Mucosa of stomach (tissue), 1 donor: ENCODE measurements around the gene RNF32.

Source experiments
- H3K27me3 ChIP-seq: one replicate; pipeline ENCODE4 v1.7.0; 2013; ENCODE audit warnings: mild to moderate bottlenecking, low read length; ENCODE audit not compliant: control insufficient read depth, insufficient read depth
- H3K36me3 ChIP-seq: one replicate; pipeline ENCODE4 v1.7.0; 2013; ENCODE audit warnings: low read length; ENCODE audit not compliant: control insufficient read depth, insufficient read depth
- H3K4me1 ChIP-seq: one replicate; pipeline ENCODE4 v1.7.0; 2013; ENCODE audit warnings: mild to moderate bottlenecking, low read length; ENCODE audit not compliant: control insufficient read depth, insufficient read depth
- H3K4me3 ChIP-seq: one replicate; pipeline ENCODE4 v1.7.0; 2013; ENCODE audit warnings: low read length
- H3K9ac ChIP-seq: one replicate; pipeline ENCODE4 v1.7.0; 2013; ENCODE audit warnings: mild to moderate bottlenecking, low read length, moderate library complexity
- H3K9me3 ChIP-seq: one replicate; pipeline ENCODE4 v1.7.0; 2013; ENCODE audit warnings: mild to moderate bottlenecking, low read length, moderate library complexity; ENCODE audit not compliant: control insufficient read depth
- donor health status: Pancreatic carcinoma.

The RNF32 gene

DNA sequence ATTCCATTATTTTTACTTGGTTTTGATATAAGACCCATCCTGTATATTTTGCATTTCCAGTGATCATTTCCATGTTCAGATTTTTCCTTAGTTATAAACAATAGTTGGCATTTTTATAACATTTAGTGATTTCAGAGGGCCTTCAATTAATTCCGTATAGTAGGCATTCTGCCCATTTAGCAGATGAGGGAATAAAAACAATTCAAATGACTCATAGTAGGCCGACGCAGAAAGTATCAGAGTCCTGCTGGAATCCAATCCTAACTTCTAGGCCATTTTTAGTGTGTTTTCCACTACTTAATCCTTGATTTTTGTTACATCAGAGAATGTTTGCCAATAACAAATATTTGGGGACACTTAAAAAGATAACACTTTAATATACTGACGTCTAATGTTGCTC, 15.4 kb downstream of the RNF32 start:
- no peaks in the 10 kb centered on the region for H3K27me3 ChIP-seq
- H3K9me3 ChIP-seq = no peaks in the 10 kb centered on the region
- H3K36me3 ChIP-seq = no peaks in the 10 kb centered on the region
- H3K9ac ChIP-seq = no peak overlapping the region
- no peak overlapping the region for H3K4me3 ChIP-seq
- no peaks in the 10 kb centered on the region for H3K4me1 ChIP-seq

- Histone ChIP-seq H3K4me3 (no peak overlapping the region), H3K9me3 (no peaks in the 10 kb centered on the region), H3K27me3 (no peaks in the 10 kb centered on the region), H3K36me3 (no peaks in the 10 kb centered on the region), H3K4me1 (no peaks in the 10 kb centered on the region), H3K9ac (no peak overlapping the region)
These were observed 16.0 kb downstream of the RNF32 start for GRCh38 chr7:156656598-156656997.

DNA sequence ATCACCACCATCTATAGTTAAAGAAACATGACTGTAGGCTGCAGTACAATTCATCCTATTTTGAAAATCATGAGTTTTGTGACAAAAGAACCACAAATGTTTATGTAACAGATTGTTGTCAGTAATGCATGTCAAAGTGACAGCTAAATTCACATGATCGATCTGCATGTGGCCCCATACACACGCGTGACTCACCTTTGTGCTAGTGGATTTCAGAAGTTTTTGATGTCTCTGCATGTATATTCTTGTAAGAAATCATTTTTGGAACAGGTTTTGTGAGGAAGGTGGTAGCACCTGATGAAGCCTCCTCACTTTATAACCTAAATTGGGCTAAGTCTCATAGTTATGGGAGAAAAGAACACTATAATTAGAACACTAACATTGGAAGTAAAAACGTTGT, 17.1 kb downstream of the RNF32 start:
- no peak overlapping the region for H3K9ac ChIP-seq
- H3K9me3 ChIP-seq = no peaks in the 10 kb centered on the region
- no peaks in the 10 kb centered on the region for H3K27me3 ChIP-seq
- no peaks in the 10 kb centered on the region for H3K4me1 ChIP-seq
- H3K36me3 ChIP-seq = no peaks in the 10 kb centered on the region
- no peak overlapping the region for H3K4me3 ChIP-seq

- Histone ChIP-seq H3K9me3 (no peaks in the 10 kb centered on the region), H3K4me1 (no peaks in the 10 kb centered on the region), H3K36me3 (no peaks in the 10 kb centered on the region), H3K4me3 (no peak overlapping the region), H3K27me3 (no peaks in the 10 kb centered on the region), H3K9ac (no peak overlapping the region)
These were observed 18.6 kb downstream of the RNF32 start for GRCh38 chr7:156659203-156659602.

DNA sequence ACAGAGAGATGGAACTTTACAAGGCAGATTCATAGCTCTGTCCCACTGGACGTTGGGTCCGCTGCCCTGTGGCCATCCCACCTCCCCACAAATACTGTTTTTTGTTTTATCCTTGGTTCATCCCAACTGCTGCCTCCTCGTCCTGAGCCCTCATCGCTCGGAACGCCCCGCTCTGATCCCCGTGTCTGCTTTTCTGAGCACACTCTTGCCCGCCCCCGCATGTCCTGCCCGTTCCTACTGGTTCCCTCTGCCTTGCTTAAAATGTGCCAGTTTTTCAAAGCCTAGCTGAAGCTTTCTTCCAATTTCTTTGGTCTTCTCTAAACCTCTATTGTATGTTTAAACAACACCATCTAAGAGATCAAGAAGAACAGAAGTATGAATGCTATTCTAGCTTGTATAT, 19.4 kb downstream of the RNF32 start:
- Histone ChIP-seq H3K9ac (no peak overlapping the region), H3K4me1 (no peaks in the 10 kb centered on the region), H3K4me3 (no peak overlapping the region), H3K36me3 (no peaks in the 10 kb centered on the region), H3K27me3 (no peaks in the 10 kb centered on the region), H3K9me3 (no peaks in the 10 kb centered on the region)

DNA sequence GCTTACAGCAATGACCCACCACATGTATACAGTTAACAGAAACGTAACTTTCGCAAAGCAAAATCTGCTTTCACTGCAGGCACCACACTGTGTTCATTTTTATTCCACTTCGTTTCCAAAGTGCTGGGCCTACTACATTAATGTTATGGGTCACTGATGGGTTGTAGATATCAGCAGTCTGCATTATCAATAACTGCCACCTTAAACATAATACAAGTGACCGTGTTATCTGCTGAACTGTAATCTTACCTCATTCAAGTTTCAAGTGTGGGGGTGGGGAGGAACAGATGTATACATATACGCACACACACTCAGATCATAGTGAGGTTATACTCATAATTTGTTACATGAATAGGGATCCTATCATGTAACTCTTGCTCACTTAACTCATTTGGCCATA, 21.1 kb downstream of the RNF32 start:
- Histone ChIP-seq H3K4me1 (no peaks in the 10 kb centered on the region), H3K9ac (no peak overlapping the region), H3K4me3 (no peak overlapping the region), H3K27me3 (no peaks in the 10 kb centered on the region), H3K9me3 (no peaks in the 10 kb centered on the region), H3K36me3 (no peaks in the 10 kb centered on the region)

DNA sequence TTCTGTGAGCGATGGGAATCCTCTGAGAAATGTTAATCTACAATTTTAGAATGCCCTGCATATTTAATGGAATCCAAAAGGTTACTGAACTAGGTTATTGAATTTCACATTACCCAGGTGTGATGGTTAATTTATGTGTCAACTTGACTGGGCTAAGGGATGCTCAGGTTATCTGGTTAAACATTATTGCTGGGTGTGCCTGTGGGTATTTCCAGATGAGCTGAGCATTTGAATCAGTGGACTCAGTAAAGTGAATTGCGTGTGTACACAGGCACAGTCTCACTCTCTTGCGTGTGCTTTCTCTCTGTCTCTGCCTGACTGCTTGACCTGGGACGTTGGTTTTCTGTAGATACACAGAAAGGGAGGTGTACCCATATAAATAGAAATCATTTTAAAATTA, 21.7 kb downstream of the RNF32 start:
- Histone ChIP-seq H3K9ac (no peak overlapping the region), H3K27me3 (no peaks in the 10 kb centered on the region), H3K4me3 (no peak overlapping the region), H3K36me3 (no peaks in the 10 kb centered on the region), H3K9me3 (no peaks in the 10 kb centered on the region), H3K4me1 (no peaks in the 10 kb centered on the region)

- H3K9ac ChIP-seq = no peak overlapping the region
- no peaks in the 10 kb centered on the region for H3K36me3 ChIP-seq
- no peaks in the 10 kb centered on the region for H3K27me3 ChIP-seq
- no peaks in the 10 kb centered on the region for H3K9me3 ChIP-seq
- H3K4me1 ChIP-seq = peaks cover 12% of the 10 kb centered on the region
- H3K4me3 ChIP-seq = no peak overlapping the region
These were observed 24.5 kb downstream of the RNF32 start for GRCh38 chr7:156665101-156665500.

- Histone ChIP-seq H3K9me3 (no peaks in the 10 kb centered on the region), H3K4me1 (peaks cover 12% of the 10 kb centered on the region), H3K27me3 (no peaks in the 10 kb centered on the region), H3K9ac (no peak overlapping the region), H3K4me3 (no peak overlapping the region), H3K36me3 (no peaks in the 10 kb centered on the region)
These were observed 26.0 kb downstream of the RNF32 start for GRCh38 chr7:156666368-156667109.

DNA sequence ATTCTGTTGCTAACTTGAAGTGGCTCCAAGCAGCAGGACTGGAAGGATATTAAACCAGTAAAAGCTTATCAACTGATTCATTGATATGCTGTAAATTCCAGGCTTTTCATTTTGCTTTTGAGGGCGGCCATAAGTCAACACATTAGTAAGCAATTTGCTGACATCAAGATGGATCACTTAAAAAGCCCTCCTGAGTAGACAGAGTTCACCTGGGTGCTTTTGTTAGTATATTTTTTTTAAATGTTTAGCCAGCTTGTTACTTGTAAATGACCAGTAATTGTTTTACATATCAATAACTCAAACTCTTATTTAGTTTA, 26.5 kb downstream of the RNF32 start:
- Histone ChIP-seq H3K9me3 (no peaks in the 10 kb centered on the region), H3K4me3 (no peak overlapping the region), H3K36me3 (no peaks in the 10 kb centered on the region), H3K9ac (no peak overlapping the region), H3K27me3 (no peaks in the 10 kb centered on the region), H3K4me1 (peaks cover 12% of the 10 kb centered on the region)

- no peaks in the 10 kb centered on the region for H3K27me3 ChIP-seq
- no peaks in the 10 kb centered on the region for H3K36me3 ChIP-seq
- no peak overlapping the region for H3K4me3 ChIP-seq
- no peaks in the 10 kb centered on the region for H3K9me3 ChIP-seq
- H3K4me1 ChIP-seq = peaks cover 12% of the 10 kb centered on the region
- no peak overlapping the region for H3K9ac ChIP-seq
These were observed 27.7 kb downstream of the RNF32 start for GRCh38 chr7:156668130-156668741.

DNA sequence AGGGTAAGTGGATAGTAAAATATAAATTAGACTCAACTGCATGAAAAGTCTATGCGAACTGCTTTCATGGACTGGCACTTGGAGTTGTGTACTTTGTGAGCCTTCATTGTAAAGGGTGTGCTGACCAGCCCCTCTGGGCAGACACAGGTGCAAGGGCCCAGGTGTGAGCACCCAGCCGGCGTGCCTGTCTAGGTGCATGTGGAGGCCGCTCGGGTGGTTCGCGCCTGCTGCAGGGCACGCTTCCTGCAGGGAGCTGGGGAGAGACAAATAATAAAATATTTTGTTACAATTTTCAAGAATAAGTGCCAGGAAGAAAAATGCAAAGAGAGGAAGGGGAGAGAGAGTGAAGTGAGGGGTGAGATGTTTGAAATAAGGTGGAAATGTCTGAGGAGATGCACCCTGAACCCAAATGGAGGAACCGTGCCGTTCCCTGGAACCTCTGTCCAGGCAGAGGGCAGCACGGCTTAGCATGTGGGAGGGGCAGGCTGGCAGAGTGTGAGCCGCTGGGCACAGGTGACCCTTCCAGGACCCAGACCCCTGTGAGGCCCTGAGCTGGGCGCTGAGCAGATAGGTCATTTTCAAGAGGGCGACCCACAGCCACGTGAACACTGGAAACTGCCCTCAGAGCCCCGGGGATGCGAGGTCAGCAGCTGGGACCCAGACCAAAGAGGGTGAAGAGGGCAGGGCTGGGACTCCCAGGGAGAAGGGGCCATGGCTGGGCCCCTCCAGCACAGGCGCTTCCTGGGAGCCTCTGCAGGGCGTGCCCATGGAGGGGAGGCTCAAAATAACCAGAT, 28.7 kb downstream of the RNF32 start:
- Histone ChIP-seq H3K27me3 (no peaks in the 10 kb centered on the region), H3K4me1 (peaks cover 12% of the 10 kb centered on the region), H3K4me3 (no peak overlapping the region), H3K9ac (no peak overlapping the region), H3K36me3 (no peaks in the 10 kb centered on the region), H3K9me3 (no peaks in the 10 kb centered on the region)
